Astrocyte of the cerebellum (primary cell): ENCODE data around the gene PTGDR2.

Experiments used
- DNase-seq: peaks from one replicate; pipeline ENCODE4 v3.0.0-alpha.2; 2011; ENCODE audit warnings: low read depth
- H3K4me3 ChIP-seq: 2 replicates; pipeline ENCODE4 v1.5.1; 2011; ENCODE audit warnings: mild to moderate bottlenecking, low read depth, low read length, moderate library complexity
- CTCF ChIP-seq: IDR thresholded peaks from 2 replicates; pipeline ENCODE4 v1.5.1; 2012; ENCODE audit warnings: low read length, low read depth, moderate library complexity, mild to moderate bottlenecking; ENCODE audit errors: missing control alignments
- in situ Hi-C: cut with HindIII; loops from 2 replicates; pipeline ENCODE4 v1.10.0; 2017; ENCODE audit warnings: low sequenced_read_pairs

PTGDR2 gene

DNA sequence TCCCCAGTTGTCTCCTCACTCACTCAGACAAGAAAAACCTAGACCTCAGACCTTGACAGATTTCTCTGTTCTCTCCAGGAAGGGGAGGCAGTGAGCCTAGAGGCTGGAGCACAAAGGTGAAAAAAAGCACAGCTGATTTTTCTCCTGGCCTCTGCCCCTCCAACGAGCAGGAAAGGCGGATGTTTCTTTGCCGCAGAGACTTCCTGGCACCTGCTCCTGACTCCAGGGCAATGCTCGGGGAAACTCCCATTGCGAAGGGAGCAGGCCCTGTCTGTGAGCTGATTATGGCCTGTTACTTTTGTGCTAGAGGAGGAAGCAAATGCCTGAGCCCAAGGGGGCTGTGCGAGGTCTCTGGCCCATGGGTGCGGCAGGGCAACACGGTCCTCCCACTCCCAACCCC, 45.2 kb downstream of the PTGDR2 start:
- in situ Hi-C loops: no loop called here
- no peak for TF ChIP-seq CTCF
- no peak for DNase-seq
- no peak overlapping the region for H3K4me3 ChIP-seq

DNA sequence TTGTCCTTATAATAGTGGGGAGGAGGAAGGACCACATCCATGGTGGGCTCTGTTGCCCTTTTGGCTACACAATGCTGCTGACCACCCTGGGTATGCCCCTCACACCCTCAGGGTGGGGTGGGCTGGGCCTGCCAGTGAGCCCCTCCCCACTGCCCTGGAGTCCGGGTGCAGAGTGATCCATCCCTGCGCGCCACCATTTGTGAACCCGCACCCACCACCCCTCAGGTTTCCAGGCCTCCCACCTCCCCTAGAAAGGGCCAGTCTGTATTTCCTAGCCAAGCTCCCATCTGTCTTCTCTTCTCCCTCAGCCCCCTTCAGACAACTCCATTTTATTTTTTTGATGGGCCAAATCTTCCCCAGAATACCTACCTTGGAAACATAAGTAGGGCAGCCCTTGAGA, 45.6 kb downstream of the PTGDR2 start:
- in situ Hi-C loops: no loop called here
- no peak overlapping the region for H3K4me3 ChIP-seq
- TF ChIP-seq CTCF: no peak
- no peak for DNase-seq

GRCh38 chr11:60809691-60810090, 46.1 kb downstream of the PTGDR2 start:
- in situ Hi-C loops: no loop called here

GRCh38 chr11:60809249-60809648, 46.5 kb downstream of the PTGDR2 start:
- TF ChIP-seq CTCF: no peak
- H3K4me3 ChIP-seq: no peak overlapping the region
- in situ Hi-C loops: no loop called here
- no peak for DNase-seq

More at GRCh38 chr11:60809691-60810090, 46.1 kb downstream of the PTGDR2 start:
- TF ChIP-seq CTCF: no peak
- no peak overlapping the region for H3K4me3 ChIP-seq
- DNase-seq: no peak

- TF ChIP-seq CTCF: no peak
- no peak overlapping the region for H3K4me3 ChIP-seq
- in situ Hi-C loops: no loop called here
- DNase-seq: no peak
Observed at GRCh38 chr11:60803273-60803936, 52.3 kb downstream of the PTGDR2 start.

GRCh38 chr11:60801194-60801593, 54.6 kb downstream of the PTGDR2 start:
- no peak overlapping the region for H3K4me3 ChIP-seq
- TF ChIP-seq CTCF: no peak
- in situ Hi-C loops: no loop called here
- no peak for DNase-seq
